Stimulated activated naive CD4-positive, alpha-beta T cell (primary cell): ENCODE measurements around the gene EBLN2.

Experiments
- DNase-seq, 6 experiments: peaks; one replicate each; lab custom pipeline; 2025; lab: John Stamatoyannopoulos, UW

The EBLN2 gene

GRCh38 chr3:73107676-73108187, 46.3 kb downstream of the EBLN2 start:
- no peak for DNase-seq

- no peak for DNase-seq
These were observed 47.3 kb downstream of the EBLN2 start for GRCh38 chr3:73108750-73109149.

- no peak for DNase-seq
These were observed 49.1 kb downstream of the EBLN2 start for GRCh38 chr3:73110530-73110929.
